Cardiac muscle cell (in vitro differentiated cells and primary cell): Measurements from ENCODE around the gene DNAJC10. TPM values are rescaled to one million over a fixed set of nuclear protein-coding genes. Genes with fewer than 3 reads are reported as not detected.

Source experiments
- DNase-seq, 2 donors: peaks; one replicate each; pipeline versions ENCODE4 v3.0.0 to v3.0.0-alpha.2; 2010 to 2017; ENCODE audit warnings: low read depth in 1 of 2, low spot score in 1 of 2
- H3K27ac ChIP-seq: fragments of 200-600 bp; sonication (generic); 2 replicates; pipeline ENCODE4 v1.5.1; 2016
- H3K27me3 ChIP-seq: fragments of 200-600 bp; sonication (generic); 2 replicates; pipeline ENCODE4 v1.6.0; 2016; ENCODE audit warnings: control low read depth
- H3K36me3 ChIP-seq: fragments of 200-600 bp; sonication (generic); 2 replicates; pipeline ENCODE4 v1.5.1; 2016; ENCODE audit warnings: control low read depth
- H3K4me1 ChIP-seq: fragments of 200-600 bp; sonication (generic); 2 replicates; pipeline ENCODE4 v1.8.1; 2017; ENCODE audit warnings: low read depth, mild to moderate bottlenecking, mixed run types
- H3K4me3 ChIP-seq: fragments of 200-600 bp; sonication (generic); 2 replicates; pipeline ENCODE4 v1.5.1; 2016; ENCODE audit warnings: mild to moderate bottlenecking
- H3K9me3 ChIP-seq: fragments of 200-600 bp; sonication (generic); 2 replicates; pipeline ENCODE4 v1.5.1; 2017; ENCODE audit warnings: low read depth, mild to moderate bottlenecking, control low read depth
- CTCF ChIP-seq: IDR thresholded peaks from 2 replicates; pipeline ENCODE4 v1.5.1; 2012; ENCODE audit warnings: low read depth, mild to moderate bottlenecking, low read length
- polyA plus RNA-seq: library from polyadenylated mRNA; unstranded; fragments of >200 nt; fragmentation: Nextera tagmentation; extraction: Ambion mirVana; gene quantifications from 2 replicates; pipeline ENCODE4 v1.2.1, GENCODE V29; 2016
- total RNA-seq: library from RNA; depleted of rRNA; stranded (reverse); fragments of >200 nt; gene quantifications from 2 replicates; pipeline ENCODE4 v1.2.3, GENCODE V29; 2016

DNAJC10 gene
- total and polyA plus RNA-seq, 2 experiments from 2014 or later, result 84.7 to 95.8 TPM

- Histone ChIP-seq H3K9me3 (no peaks in the 10 kb centered on the region), H3K27ac (no peak overlapping the region), H3K27me3 (no peaks in the 10 kb centered on the region), H3K36me3 (no peaks in the 10 kb centered on the region), H3K4me1 (no peaks in the 10 kb centered on the region), H3K4me3 (no peak overlapping the region)
- TF ChIP-seq CTCF, result no peak
- no peak for DNase-seq
Measured at GRCh38 chr2:182826064-182826463, 110.0 kb downstream of the DNAJC10 start.

DNA sequence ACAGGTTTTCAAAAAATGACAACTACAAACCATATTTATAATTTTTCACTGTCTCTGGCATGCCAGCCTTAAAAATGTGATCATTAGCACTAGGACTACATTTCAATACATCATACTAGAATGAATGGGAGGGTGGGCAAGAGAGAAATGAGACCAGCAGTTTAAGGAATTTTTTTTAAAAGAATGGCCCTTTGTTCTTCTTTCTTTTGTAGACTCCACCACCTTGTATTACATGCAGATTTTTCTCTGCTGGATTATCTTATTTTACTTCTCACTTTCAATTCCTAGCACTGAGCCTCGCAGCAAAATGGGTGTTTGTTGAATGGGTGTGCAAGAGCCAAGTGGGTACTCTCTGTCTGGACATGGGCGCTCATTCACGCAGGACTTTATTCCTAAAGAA, 110.4 kb downstream of the DNAJC10 start:
- Histone ChIP-seq H3K27ac (no peak overlapping the region), H3K27me3 (no peaks in the 10 kb centered on the region), H3K9me3 (no peaks in the 10 kb centered on the region), H3K36me3 (no peaks in the 10 kb centered on the region), H3K4me3 (no peak overlapping the region), H3K4me1 (no peaks in the 10 kb centered on the region)
- no peak for DNase-seq
- TF ChIP-seq CTCF, result no peak

- Histone ChIP-seq H3K27me3 (no peaks in the 10 kb centered on the region), H3K9me3 (no peaks in the 10 kb centered on the region), H3K27ac (no peak overlapping the region), H3K4me3 (no peak overlapping the region), H3K4me1 (no peaks in the 10 kb centered on the region), H3K36me3 (no peaks in the 10 kb centered on the region)
- DNase-seq, result no peak
- no peak for TF ChIP-seq CTCF
Measured at GRCh38 chr2:182827182-182827879, 111.3 kb downstream of the DNAJC10 start.

GRCh38 chr2:182831101-182831500, 115.0 kb downstream of the DNAJC10 start:
- no peaks in the 10 kb centered on the region for H3K9me3 ChIP-seq
- TF ChIP-seq CTCF, result no peak
- no peaks in the 10 kb centered on the region for H3K36me3 ChIP-seq

GRCh38 chr2:182831921-182832320, 115.9 kb downstream of the DNAJC10 start:
- DNase-seq, result no peak
- H3K4me1 ChIP-seq, result no peaks in the 10 kb centered on the region
- TF ChIP-seq CTCF, result no peak
- H3K36me3 ChIP-seq, result no peaks in the 10 kb centered on the region
- no peaks in the 10 kb centered on the region for H3K27me3 ChIP-seq
- no peaks in the 10 kb centered on the region for H3K9me3 ChIP-seq
- no peak overlapping the region for H3K27ac ChIP-seq
- H3K4me3 ChIP-seq, result no peak overlapping the region

More at GRCh38 chr2:182831101-182831500, 115.0 kb downstream of the DNAJC10 start:
- H3K27me3 ChIP-seq, result no peaks in the 10 kb centered on the region
- no peak overlapping the region for H3K27ac ChIP-seq
- no peaks in the 10 kb centered on the region for H3K4me1 ChIP-seq
- no peak overlapping the region for H3K4me3 ChIP-seq
- no peak for DNase-seq
